Measurements from ENCODE around the gene IRF2BP2. TPM values are rescaled to one million over a fixed set of nuclear protein-coding genes. Genes with fewer than 3 reads are reported as not detected.

Gene IRF2BP2
- total and polyA plus RNA-seq, 2 experiments from 2014 or later, result 68.2 to 135 TPM

DNA sequence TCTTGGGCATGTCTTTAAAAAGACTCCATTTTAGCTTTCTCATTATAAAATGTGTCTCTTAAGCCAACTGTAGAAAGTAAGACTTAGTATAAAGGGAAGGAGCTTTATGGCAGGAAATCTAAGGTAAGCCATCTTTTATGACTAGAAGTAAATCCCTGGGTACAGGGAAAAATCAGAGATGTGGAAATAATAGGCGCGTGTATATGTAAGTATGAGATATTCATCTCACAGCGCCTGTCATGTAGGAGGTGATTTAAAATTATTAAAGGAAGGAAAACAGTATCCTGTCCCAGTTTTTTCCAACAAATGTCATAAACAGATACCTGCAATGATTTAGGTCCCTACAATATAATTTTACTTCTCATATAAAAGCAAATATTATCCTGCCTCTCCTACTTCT, 35.0 kb upstream of the IRF2BP2 start:
- no peaks in the 10 kb centered on the region for H3K79me2 ChIP-seq
- no peak overlapping the region for H2AFZ ChIP-seq
- H3K36me3 ChIP-seq (replicated peaks; ENCODE audit: insufficient read depth, low read depth), result no peaks in the 10 kb centered on the region
- H3K27me3 ChIP-seq, result no peaks in the 10 kb centered on the region
- H3K9me2 ChIP-seq (replicated peaks; ENCODE audit: insufficient read depth), result no peaks in the 10 kb centered on the region
- no peaks in the 10 kb centered on the region for H3K9me3 ChIP-seq (ENCODE audit: low read depth)
- no peaks in the 10 kb centered on the region for H4K20me1 ChIP-seq (ENCODE audit: insufficient read depth, poor library complexity, severe bottlenecking)
- 94% methylated on average over 3 of the region's 3 CpGs for WGBS (ENCODE audit: low lambda C conversion rate, missing lambda C conversion rate)
- no peak overlapping the region for H3K4me3 ChIP-seq
- DNase-seq (ENCODE audit: low spot score), result no peak
- H3K4me1 ChIP-seq (ENCODE audit: insufficient read depth), result peaks cover 11% of the 10 kb centered on the region
- peak overlapping the region; percentile 96 for H3K27ac ChIP-seq
- TF ChIP-seq, protein P1, sequence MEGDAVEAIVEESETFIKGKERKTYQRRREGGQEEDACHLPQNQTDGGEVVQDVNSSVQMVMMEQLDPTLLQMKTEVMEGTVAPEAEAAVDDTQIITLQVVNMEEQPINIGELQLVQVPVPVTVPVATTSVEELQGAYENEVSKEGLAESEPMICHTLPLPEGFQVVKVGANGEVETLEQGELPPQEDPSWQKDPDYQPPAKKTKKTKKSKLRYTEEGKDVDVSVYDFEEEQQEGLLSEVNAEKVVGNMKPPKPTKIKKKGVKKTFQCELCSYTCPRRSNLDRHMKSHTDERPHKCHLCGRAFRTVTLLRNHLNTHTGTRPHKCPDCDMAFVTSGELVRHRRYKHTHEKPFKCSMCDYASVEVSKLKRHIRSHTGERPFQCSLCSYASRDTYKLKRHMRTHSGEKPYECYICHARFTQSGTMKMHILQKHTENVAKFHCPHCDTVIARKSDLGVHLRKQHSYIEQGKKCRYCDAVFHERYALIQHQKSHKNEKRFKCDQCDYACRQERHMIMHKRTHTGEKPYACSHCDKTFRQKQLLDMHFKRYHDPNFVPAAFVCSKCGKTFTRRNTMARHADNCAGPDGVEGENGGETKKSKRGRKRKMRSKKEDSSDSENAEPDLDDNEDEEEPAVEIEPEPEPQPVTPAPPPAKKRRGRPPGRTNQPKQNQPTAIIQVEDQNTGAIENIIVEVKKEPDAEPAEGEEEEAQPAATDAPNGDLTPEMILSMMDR (IDR thresholded peaks at IDR 0.05; ENCODE audit: poor library complexity), result no peak
- TF ChIP-seq EZH2 (IDR thresholded peaks at IDR 0.05; ENCODE audit: borderline replicate concordance) (no peak), EZH2phosphoT487 (IDR thresholded peaks at IDR 0.05; ENCODE audit: low read depth, severe bottlenecking, unreplicated experiment) (no peak)
- H3K4me2 ChIP-seq, result no peak overlapping the region

DNA sequence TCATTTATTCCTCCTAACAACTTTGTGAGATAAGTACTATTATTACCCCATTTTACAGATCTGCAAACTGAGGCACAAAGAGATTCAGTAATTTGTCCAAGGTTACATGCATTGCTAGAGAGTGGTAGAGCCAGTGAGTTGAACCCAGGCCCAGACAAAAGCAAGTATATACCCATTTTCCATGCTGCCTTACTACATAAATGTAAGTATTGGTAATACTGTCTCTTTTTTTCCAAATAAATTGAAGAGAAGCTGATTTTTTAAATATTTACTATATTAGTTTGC, 33.8 kb upstream of the IRF2BP2 start:
- TF ChIP-seq EZH2 (IDR thresholded peaks at IDR 0.05; ENCODE audit: borderline replicate concordance) (no peak), EZH2phosphoT487 (IDR thresholded peaks at IDR 0.05; ENCODE audit: low read depth, severe bottlenecking, unreplicated experiment) (no peak)
- TF ChIP-seq, protein P1 (IDR thresholded peaks at IDR 0.05; ENCODE audit: poor library complexity), result no peak
- H3K27me3 ChIP-seq, result no peaks in the 10 kb centered on the region
- DNase-seq (ENCODE audit: low spot score), result no peak
- H3K4me1 ChIP-seq (ENCODE audit: insufficient read depth), result peaks cover 18% of the 10 kb centered on the region
- H3K27ac ChIP-seq, result peak overlapping the region; percentile 96
- H3K9me3 ChIP-seq (ENCODE audit: low read depth), result no peaks in the 10 kb centered on the region
- H3K4me3 ChIP-seq, result no peak overlapping the region
- H2AFZ ChIP-seq, result no peak overlapping the region
- no peaks in the 10 kb centered on the region for H3K79me2 ChIP-seq
- no peak overlapping the region for H3K4me2 ChIP-seq
- H4K20me1 ChIP-seq (ENCODE audit: insufficient read depth, poor library complexity, severe bottlenecking), result no peaks in the 10 kb centered on the region
- H3K9me2 ChIP-seq (replicated peaks; ENCODE audit: insufficient read depth), result no peaks in the 10 kb centered on the region
- no peaks in the 10 kb centered on the region for H3K36me3 ChIP-seq (replicated peaks; ENCODE audit: insufficient read depth, low read depth)

DNA sequence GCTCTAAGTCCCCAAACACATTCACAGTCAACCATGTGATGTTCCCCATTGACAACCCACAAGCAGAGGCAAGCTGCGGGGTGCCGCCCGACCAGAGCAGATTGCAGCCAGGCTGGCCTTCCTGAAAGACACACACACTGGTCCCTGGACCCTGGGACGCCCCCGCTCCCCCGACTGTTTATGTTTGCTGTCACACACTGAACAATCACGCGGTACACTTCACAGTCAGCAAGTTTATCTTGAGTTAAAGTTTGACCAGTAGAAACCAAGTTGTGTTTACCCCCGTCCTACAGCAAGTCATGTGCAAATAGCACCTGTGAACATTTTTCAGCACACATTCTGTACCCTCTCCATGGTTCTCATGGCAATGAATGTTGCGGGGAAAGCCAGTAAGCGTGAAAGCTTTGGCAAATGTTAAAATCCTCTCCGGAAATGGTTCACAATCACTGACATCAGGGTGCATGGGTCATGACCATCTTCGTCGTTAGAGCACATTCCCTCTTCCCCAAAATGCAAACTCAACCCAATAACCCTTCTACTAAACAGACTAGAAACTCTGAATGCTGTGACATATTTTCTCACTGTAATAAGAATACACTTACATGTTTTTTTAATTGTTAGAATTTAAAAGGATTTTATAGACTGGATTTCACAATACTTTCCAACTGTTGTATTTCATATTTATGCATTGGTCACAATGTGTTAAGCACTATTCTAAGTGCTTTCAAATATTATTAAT, 33.3 kb upstream of the IRF2BP2 start:
- H3K9me3 ChIP-seq (ENCODE audit: low read depth), result no peaks in the 10 kb centered on the region
- H3K4me1 ChIP-seq (ENCODE audit: insufficient read depth), result peaks cover 23% of the 10 kb centered on the region
- H2AFZ ChIP-seq, result no peak overlapping the region
- DNase-seq (ENCODE audit: low spot score), result peak; percentile 90
- H3K79me2 ChIP-seq, result no peaks in the 10 kb centered on the region
- no peaks in the 10 kb centered on the region for H3K36me3 ChIP-seq (replicated peaks; ENCODE audit: insufficient read depth, low read depth)
- 54% methylated on average over 14 of the region's 14 CpGs for WGBS (ENCODE audit: low lambda C conversion rate, missing lambda C conversion rate)
- no peaks in the 10 kb centered on the region for H3K9me2 ChIP-seq (replicated peaks; ENCODE audit: insufficient read depth)
- H3K27me3 ChIP-seq, result no peaks in the 10 kb centered on the region
- no peak overlapping the region for H3K4me3 ChIP-seq
- peak overlapping the region; percentile 96 for H3K27ac ChIP-seq
- TF ChIP-seq EZH2phosphoT487 (IDR thresholded peaks at IDR 0.05; ENCODE audit: low read depth, severe bottlenecking, unreplicated experiment), result no peak
- TF ChIP-seq, protein P1 (IDR thresholded peaks at IDR 0.05; ENCODE audit: poor library complexity), result no peak
- no peak for TF ChIP-seq EZH2 (IDR thresholded peaks at IDR 0.05; ENCODE audit: borderline replicate concordance)
- H3K4me2 ChIP-seq, result peak overlapping the region; percentile 4
- H4K20me1 ChIP-seq (ENCODE audit: insufficient read depth, poor library complexity, severe bottlenecking), result no peaks in the 10 kb centered on the region
